GM19395 (cell line): Measurements from ENCODE around the gene SSBP2.
"Not testable (repeated sequence)": the region's sequence is repeated elsewhere in the genome, so short reads cannot be mapped to it uniquely, and the experiment has no call there.

Source experiments
- ATAC-seq: cut with Tn5 transposase; IDR thresholded peaks from one replicate; pipeline ENCODE4 v1.9.1; 2021; ENCODE audit warnings: mild to moderate bottlenecking, moderate library complexity; ENCODE audit not compliant: unreplicated experiment

SSBP2 gene

GRCh38 chr5:81606150-81606549 is 144.7 kb downstream of the SSBP2 start:
- no peak for ATAC-seq

- ATAC-seq: no peak
Measured at GRCh38 chr5:81605299-81605698, 145.6 kb downstream of the SSBP2 start.

GRCh38 chr5:81604193-81604592 is 146.7 kb downstream of the SSBP2 start:
- no peak for ATAC-seq

- ATAC-seq: no peak
Measured at GRCh38 chr5:81601919-81602318, 149.0 kb downstream of the SSBP2 start.

GRCh38 chr5:81592085-81592484 is 158.8 kb downstream of the SSBP2 start:
- not testable (repeated sequence) for ATAC-seq

- ATAC-seq: no peak
Measured at GRCh38 chr5:81590498-81591384, 160.2 kb downstream of the SSBP2 start.

- peak; percentile 82 for ATAC-seq
Measured at GRCh38 chr5:81579262-81579924, 171.5 kb downstream of the SSBP2 start.

- no peak for ATAC-seq
Measured at GRCh38 chr5:81577091-81577490, 173.8 kb downstream of the SSBP2 start.

GRCh38 chr5:81575924-81576323 is 175.0 kb downstream of the SSBP2 start:
- no peak for ATAC-seq

- no peak for ATAC-seq
Measured at GRCh38 chr5:81572201-81572600, 178.7 kb downstream of the SSBP2 start.

GRCh38 chr5:81558188-81558587 is 192.7 kb downstream of the SSBP2 start:
- no peak for ATAC-seq

- ATAC-seq: no peak
Measured at GRCh38 chr5:81556809-81557208, 194.1 kb downstream of the SSBP2 start.

GRCh38 chr5:81555865-81556264 is 195.0 kb downstream of the SSBP2 start:
- no peak for ATAC-seq

- no peak for ATAC-seq
Measured at GRCh38 chr5:81554647-81555046, 196.2 kb downstream of the SSBP2 start.

GRCh38 chr5:81553567-81554212 is 197.2 kb downstream of the SSBP2 start:
- no peak for ATAC-seq

- ATAC-seq: no peak
Measured at GRCh38 chr5:81552852-81553566, 197.9 kb downstream of the SSBP2 start.

GRCh38 chr5:81549123-81549522 is 201.8 kb downstream of the SSBP2 start:
- no peak for ATAC-seq

GRCh38 chr5:81547001-81547400 is 203.9 kb downstream of the SSBP2 start:
- ATAC-seq: no peak

- ATAC-seq: no peak
Measured at GRCh38 chr5:81545911-81546310, 205.0 kb downstream of the SSBP2 start.

GRCh38 chr5:81544351-81545018 is 206.4 kb downstream of the SSBP2 start:
- no peak for ATAC-seq

GRCh38 chr5:81542242-81542641 is 208.7 kb downstream of the SSBP2 start:
- no peak for ATAC-seq
